GM12874 (cell line): ENCODE measurements around the gene FNDC3B.

Source experiments
- CTCF ChIP-seq: IDR thresholded peaks from 2 replicates; pipeline ENCODE4 v1.5.1; 2011; ENCODE audit warnings: low read depth, mild to moderate bottlenecking, control low read depth, low read length, moderate library complexity; ENCODE audit not compliant: insufficient read depth

The FNDC3B gene

GRCh38 chr3:172096881-172097420 is 57.6 kb downstream of the FNDC3B start:
- no peak for TF ChIP-seq CTCF

DNA sequence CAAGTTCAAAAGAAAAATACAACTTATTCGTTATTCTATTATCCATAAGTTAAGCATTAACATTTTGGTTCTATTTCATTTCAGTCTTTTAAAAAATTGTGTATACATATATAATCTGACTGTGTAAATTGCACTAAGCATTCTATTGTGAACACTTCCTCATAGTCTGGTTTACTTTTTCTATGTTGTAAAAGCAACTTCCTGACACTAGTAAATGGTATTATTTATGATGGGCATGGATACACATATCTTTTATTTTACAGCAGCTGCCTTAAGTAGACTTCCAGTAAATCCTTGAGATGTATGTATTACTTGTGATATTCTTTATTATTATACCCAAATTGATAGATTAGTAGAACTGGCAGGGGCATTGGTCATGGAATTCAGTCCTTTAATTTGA is 58.2 kb downstream of the FNDC3B start:
- TF ChIP-seq CTCF: no peak

DNA sequence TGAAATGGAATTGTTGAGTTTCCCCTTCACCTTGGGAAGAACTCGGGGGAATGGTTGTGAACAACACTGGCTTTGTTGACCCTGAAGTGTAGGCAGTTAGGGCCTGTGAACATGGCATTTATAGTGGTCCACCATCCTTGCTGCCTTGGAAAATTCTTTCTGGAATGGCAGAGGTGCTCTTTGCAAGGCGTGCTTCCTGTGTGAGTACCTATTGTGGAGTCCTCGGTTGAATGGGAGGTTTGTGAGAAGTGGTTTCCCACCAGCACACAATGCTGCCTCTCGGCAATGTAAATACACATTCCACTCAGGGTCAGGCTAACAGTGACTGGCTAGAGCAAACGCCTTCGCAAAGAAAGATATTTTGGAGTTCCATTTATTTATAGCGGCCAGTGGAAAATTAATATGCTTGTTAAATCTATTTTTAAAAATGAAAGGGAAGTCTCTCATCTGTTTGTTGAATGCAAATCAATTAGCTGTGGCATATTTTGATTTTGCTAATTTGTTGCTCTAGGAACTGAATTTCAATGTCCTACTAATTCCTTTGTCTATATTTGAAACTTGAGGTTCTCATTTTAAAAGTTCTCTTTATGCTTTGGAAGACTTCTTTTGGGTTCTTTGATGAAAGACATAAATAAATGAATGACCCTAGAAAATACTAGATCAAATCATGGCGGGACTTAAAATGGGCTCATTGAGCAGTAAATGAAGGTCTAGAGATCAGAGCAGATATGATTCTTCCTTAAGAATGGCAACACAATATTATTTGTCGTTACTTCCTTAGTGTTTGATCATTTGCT is 59.5 kb downstream of the FNDC3B start:
- no peak for TF ChIP-seq CTCF

GRCh38 chr3:172099495-172099808 is 60.1 kb downstream of the FNDC3B start:
- no peak for TF ChIP-seq CTCF

GRCh38 chr3:172100482-172100881 is 61.1 kb downstream of the FNDC3B start:
- TF ChIP-seq CTCF: no peak

DNA sequence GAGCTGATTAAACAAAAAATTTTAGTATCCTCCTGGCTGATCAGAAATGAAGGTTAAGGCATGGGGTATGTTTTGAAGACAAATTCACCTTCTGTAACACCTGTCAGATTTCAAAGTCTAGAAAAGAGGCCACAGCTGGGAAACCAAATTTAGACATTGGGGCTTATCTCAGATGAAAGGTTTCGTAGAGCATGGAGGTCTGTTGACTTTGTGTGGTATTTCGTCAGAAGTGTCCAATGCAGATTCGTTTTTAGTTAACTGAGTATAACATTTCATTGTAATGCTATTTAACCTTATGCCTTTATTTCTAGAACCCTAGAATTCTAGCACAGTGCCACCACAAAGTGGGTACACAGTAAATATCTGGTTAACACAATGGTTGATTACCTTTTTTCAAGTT is 61.7 kb downstream of the FNDC3B start:
- TF ChIP-seq CTCF: no peak

- TF ChIP-seq CTCF: no peak
These were observed 62.9 kb downstream of the FNDC3B start for GRCh38 chr3:172102123-172102882.
